GM12874 (cell line): ENCODE results near the gene BCKDHA.

Experiments used
- CTCF ChIP-seq: IDR thresholded peaks from 2 replicates; pipeline ENCODE4 v1.5.1; 2011; ENCODE audit warnings: low read depth, mild to moderate bottlenecking, control low read depth, low read length, moderate library complexity; ENCODE audit not compliant: insufficient read depth

The BCKDHA gene

GRCh38 chr19:41426116-41426841 is 28.7 kb downstream of the BCKDHA start:
- TF ChIP-seq CTCF = no peak

GRCh38 chr19:41426952-41427646 is 29.5 kb downstream of the BCKDHA start, which contains the start of gene B3GNT8:
Gene B3GNT8, minus strand, starts transcription at chr19:41427374. Its CDS starts 596 bp downstream, at chr19:41426778.
- TF ChIP-seq CTCF = no peak

- TF ChIP-seq CTCF = no peak
Measured at GRCh38 chr19:41427647-41428480, 30.2 kb downstream of the BCKDHA start.

GRCh38 chr19:41428481-41428859 is 30.9 kb downstream of the BCKDHA start:
- TF ChIP-seq CTCF = no peak

- TF ChIP-seq CTCF = no peak
Measured at GRCh38 chr19:41430922-41431321, 33.3 kb downstream of the BCKDHA start.

GRCh38 chr19:41431426-41432386 is 34.1 kb downstream of the BCKDHA start:
- TF ChIP-seq CTCF = peak; percentile 22; the same call in 1 of the 2 replicates
